Progenitor cell of endocrine pancreas (in vitro differentiated cells): ENCODE results near the gene PRKCZ. TPM values are rescaled to one million over a fixed set of nuclear protein-coding genes. Genes with fewer than 3 reads are reported as not detected.

Source experiments
- DNase-seq: peaks from one replicate; pipeline ENCODE4 v3.0.0; 2021; ENCODE audit warnings: low spot score; ENCODE audit not compliant: unreplicated experiment
- H3K27ac Mint-ChIP-seq: 2 replicates; pipeline ENCODE4 v1.8.0; 2021; ENCODE audit warnings: mild to moderate bottlenecking, moderate library complexity, mixed read lengths
- H3K27me3 Mint-ChIP-seq: 2 replicates; pipeline ENCODE4 v1.8.0; 2021; ENCODE audit warnings: mixed read lengths
- H3K36me3 Mint-ChIP-seq: 2 replicates; pipeline ENCODE4 v1.8.0; 2022; ENCODE audit warnings: mixed read lengths; ENCODE audit not compliant: insufficient read depth
- H3K4me1 Mint-ChIP-seq: 2 replicates; pipeline ENCODE4 v1.8.0; 2021; ENCODE audit warnings: low read depth, mixed read lengths
- H3K4me3 Mint-ChIP-seq: 2 replicates; pipeline ENCODE4 v1.8.0; 2021; ENCODE audit warnings: low read depth, mild to moderate bottlenecking, moderate library complexity, mixed read lengths
- H3K9me3 Mint-ChIP-seq: 2 replicates; pipeline ENCODE4 v1.8.0; 2021; ENCODE audit warnings: low read depth, mixed read lengths
- CTCF ChIP-seq: fragments of 200-600 bp; sonication (generic); IDR thresholded peaks from one replicate; pipeline ENCODE4 v1.5.0; 2021; ENCODE audit warnings: antibody characterized with exemption, mild to moderate bottlenecking; ENCODE audit not compliant: unreplicated experiment
- total RNA-seq: library from RNA; stranded (reverse); gene quantifications from 2 replicates; pipeline ENCODE4 v1.2.1, GENCODE V29; 2021

The PRKCZ gene
- total RNA-seq, 1 donor from 2014 or later, result 71.5 TPM

- Mint-ChIP-seq H3K27me3 (no peaks in the 10 kb centered on the region), H3K27ac (no peak overlapping the region), H3K36me3 (peaks cover 17% of the 10 kb centered on the region), H3K4me3 (no peak overlapping the region), H3K4me1 (no peaks in the 10 kb centered on the region), H3K9me3 (peaks cover 4% of the 10 kb centered on the region)
- TF ChIP-seq CTCF, result no peak
- no peak for DNase-seq
Measured at GRCh38 chr1:2151911-2152310, 101.7 kb downstream of the PRKCZ start.

- H3K27me3 Mint-ChIP-seq, result no peaks in the 10 kb centered on the region
- no peak overlapping the region for H3K4me3 Mint-ChIP-seq
- H3K27ac Mint-ChIP-seq, result no peak overlapping the region
- no peak for TF ChIP-seq CTCF
- peaks cover 4% of the 10 kb centered on the region for H3K9me3 Mint-ChIP-seq
- DNase-seq, result no peak
- H3K36me3 Mint-ChIP-seq, result peaks cover 17% of the 10 kb centered on the region
- no peaks in the 10 kb centered on the region for H3K4me1 Mint-ChIP-seq
Measured at GRCh38 chr1:2152954-2153353, 102.7 kb downstream of the PRKCZ start.

- Mint-ChIP-seq H3K27me3 (no peaks in the 10 kb centered on the region), H3K4me1 (no peaks in the 10 kb centered on the region), H3K27ac (no peak overlapping the region), H3K9me3 (peaks cover 4% of the 10 kb centered on the region), H3K36me3 (peaks cover 17% of the 10 kb centered on the region), H3K4me3 (no peak overlapping the region)
- TF ChIP-seq CTCF, result no peak
- DNase-seq, result no peak
Measured at GRCh38 chr1:2154022-2154421, 103.8 kb downstream of the PRKCZ start.

- Mint-ChIP-seq H3K36me3 (peaks cover 16% of the 10 kb centered on the region), H3K4me3 (no peak overlapping the region), H3K27ac (no peak overlapping the region), H3K27me3 (no peaks in the 10 kb centered on the region), H3K9me3 (peaks cover 4% of the 10 kb centered on the region), H3K4me1 (no peaks in the 10 kb centered on the region)
- TF ChIP-seq CTCF, result no peak
- no peak for DNase-seq
Measured at GRCh38 chr1:2155147-2155598, 105.0 kb downstream of the PRKCZ start.

- peaks cover 16% of the 10 kb centered on the region for H3K36me3 Mint-ChIP-seq
- H3K27me3 Mint-ChIP-seq, result no peaks in the 10 kb centered on the region
- no peak overlapping the region for H3K4me3 Mint-ChIP-seq
- no peak for TF ChIP-seq CTCF
- no peak for DNase-seq
- no peaks in the 10 kb centered on the region for H3K4me1 Mint-ChIP-seq
- H3K27ac Mint-ChIP-seq, result no peak overlapping the region
- H3K9me3 Mint-ChIP-seq, result peaks cover 4% of the 10 kb centered on the region
Measured at GRCh38 chr1:2155788-2156187, 105.6 kb downstream of the PRKCZ start.
